HG03354 (cell line): ENCODE measurements around the gene SOWAHD.
"Not testable (repeated sequence)": the region's sequence is repeated elsewhere in the genome, so short reads cannot be mapped to it uniquely, and the experiment has no call there.

Experiments used
- ATAC-seq: cut with Tn5 transposase; IDR thresholded peaks from one replicate; pipeline ENCODE4 v1.9.1; 2021; ENCODE audit warnings: mild to moderate bottlenecking; ENCODE audit not compliant: unreplicated experiment, poor library complexity, severe bottlenecking

Gene SOWAHD

GRCh38 chrX:119756926-119757635 is 1.3 kb upstream of the SOWAHD start:
- ATAC-seq, result no peak

DNA sequence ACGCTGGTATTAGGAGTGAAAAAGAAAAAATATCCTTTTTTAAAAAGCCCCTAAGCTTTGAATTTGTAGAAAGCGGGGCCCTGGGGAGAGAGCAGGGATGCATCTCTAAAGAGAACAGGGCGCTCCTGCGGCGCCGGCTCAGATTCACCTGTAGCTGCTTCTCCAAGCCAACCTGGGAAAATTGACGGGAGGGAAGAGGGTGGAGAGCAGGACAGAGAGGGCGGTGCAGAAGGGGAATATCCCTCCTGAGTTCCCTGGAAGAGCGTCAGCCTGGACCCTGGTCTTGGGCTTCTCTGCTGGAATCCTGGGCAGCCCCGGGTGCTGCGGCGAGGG is 776 bp upstream of the SOWAHD start:
- no peak for ATAC-seq

- no peak for ATAC-seq
These were observed 401 bp downstream of the SOWAHD start for GRCh38 chrX:119758731-119759247.

GRCh38 chrX:119759248-119759766 is 919 bp downstream of the SOWAHD start:
- no peak for ATAC-seq

- no peak for ATAC-seq
These were observed 1.9 kb downstream of the SOWAHD start for GRCh38 chrX:119760026-119760877.

DNA sequence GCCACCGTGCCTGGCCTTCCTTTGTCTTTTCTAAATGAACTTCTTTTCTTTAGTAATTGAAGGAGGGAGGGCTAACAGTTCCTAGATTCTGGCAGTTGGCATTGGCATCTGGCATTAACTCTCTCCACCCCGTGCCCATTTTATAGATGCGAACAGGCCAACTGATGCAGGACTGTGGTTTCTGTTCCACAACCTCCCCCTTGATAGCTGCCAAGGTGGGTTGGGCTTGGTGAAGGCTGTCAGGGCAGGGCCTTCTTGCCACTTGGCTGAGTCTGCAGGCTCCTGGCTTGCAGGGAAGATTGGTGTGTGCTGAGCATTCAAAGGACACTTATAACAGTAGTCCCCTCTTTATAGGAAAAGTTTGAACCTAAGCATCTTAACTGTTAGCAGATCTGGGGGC is 4.3 kb downstream of the SOWAHD start:
- ATAC-seq, result no peak

DNA sequence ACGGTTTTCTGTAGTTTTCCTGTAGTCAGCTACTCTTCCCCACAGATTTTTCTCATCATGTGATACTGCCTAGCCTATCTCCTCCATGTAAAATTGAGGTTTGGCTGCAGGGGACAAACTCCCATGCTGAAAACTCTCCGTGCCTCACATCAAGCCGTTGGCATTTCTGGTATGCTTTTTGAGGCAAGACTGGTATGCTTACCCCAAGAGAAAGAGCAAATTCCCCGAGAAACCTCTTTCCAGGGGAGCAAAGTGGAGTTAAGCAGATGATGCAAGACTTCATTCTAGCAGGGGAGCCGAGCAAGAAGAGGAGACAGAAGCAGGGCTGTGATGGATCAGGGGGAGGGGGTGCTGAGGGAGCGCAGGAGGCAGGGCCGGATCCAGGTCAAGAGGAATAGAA is 4.8 kb downstream of the SOWAHD start:
- no peak for ATAC-seq

GRCh38 chrX:119763836-119764387 is 5.5 kb downstream of the SOWAHD start:
- no peak for ATAC-seq

DNA sequence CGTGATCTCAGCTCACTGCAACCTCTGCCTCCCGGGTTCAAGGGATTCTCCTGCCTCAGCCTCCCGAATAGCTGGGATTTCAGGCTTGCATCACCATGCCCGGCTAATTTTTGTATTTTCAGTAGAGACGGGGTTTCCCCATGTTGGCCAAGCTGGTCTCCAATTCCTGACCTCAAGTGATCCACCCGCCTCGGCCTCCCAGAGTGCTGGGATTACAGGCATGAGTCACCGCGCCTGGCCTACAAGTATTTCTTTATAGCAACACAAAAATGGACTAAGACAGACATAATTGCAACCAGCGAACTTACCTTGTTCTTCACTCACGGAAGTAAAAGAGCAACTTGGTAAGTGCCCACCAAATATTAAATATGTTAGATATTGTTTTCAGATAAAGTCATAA is 10.0 kb downstream of the SOWAHD start:
- ATAC-seq, result not testable (repeated sequence)

DNA sequence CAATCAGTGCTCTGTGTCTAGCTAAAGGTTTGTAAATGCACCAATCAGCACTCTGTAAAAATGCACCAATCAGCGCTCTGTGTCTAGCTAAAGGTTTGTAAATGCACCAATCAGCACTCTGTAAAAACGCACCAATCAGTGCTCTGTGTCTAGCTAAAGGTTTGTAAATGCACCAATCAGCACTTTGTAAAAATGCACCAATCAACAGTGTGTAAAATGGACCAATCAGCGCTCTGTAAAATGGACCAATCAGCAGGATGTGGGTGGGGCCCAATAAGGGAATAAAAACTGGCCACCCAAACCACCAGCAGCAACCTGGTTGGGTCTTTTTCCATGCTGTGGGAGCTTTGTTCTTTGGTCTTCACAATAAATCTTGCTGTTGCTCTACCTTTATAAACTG is 11.0 kb downstream of the SOWAHD start:
- ATAC-seq, result not testable (repeated sequence)

DNA sequence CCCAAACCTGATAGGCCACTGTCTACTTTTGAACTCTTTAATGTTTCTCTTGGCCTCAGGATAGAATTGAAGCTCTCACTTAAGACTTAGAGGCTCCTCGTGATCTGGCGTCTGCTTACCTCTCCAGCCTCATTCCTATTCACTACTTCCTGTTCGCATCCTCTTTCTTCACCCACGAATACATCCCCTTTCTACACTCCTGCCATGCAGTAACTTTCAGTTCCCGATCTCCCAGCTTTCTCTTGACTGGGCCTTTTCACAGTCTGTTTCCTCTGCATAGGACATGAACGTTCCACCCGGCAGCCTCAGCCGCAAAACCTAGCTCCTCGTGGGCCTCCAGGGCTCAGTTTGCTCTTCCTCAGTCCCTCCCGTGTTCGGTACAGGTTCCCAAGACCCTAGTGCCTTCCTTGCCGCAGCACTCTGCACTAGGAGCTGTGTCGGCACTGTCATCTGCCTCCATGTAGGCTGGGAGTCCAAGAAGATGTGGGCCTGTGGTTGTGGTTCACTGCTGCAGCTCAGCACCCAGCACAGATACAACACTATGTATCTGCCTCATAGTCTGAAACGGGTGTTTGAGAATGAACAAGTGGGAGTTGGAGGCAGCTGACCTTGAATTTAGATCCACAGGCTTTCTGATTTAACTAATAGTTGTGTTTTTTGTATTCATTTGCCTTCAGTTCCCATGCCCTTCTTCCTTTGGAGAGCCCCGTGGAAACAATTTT is 17.3 kb downstream of the SOWAHD start:
- no peak for ATAC-seq

DNA sequence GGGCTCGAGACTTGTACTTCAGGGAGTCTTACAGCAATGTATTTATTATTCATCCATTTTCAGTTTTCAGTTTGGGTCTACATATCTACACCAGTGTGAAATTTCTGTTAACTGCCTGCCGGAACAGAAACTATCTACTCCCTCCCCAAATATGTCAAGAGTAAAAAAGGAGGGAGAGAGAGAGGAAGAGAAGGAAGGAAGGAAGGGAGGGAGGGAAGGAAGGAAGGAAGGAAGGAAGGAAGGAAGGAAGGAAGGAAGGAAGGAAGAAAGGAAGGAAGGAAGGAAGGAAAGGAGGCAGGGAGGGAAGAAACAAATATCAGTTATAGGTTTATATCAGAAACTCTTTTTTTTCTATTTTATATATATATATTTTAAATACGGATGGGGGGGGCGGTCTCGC is 20.4 kb downstream of the SOWAHD start:
- ATAC-seq, result no peak

GRCh38 chrX:119783026-119783425 is 24.6 kb downstream of the SOWAHD start:
- no peak for ATAC-seq

- peak; percentile 74 for ATAC-seq
These were observed 26.5 kb downstream of the SOWAHD start for GRCh38 chrX:119784747-119785446.

- peak; percentile 36 for ATAC-seq
These were observed 32.6 kb downstream of the SOWAHD start for GRCh38 chrX:119790977-119791436.

DNA sequence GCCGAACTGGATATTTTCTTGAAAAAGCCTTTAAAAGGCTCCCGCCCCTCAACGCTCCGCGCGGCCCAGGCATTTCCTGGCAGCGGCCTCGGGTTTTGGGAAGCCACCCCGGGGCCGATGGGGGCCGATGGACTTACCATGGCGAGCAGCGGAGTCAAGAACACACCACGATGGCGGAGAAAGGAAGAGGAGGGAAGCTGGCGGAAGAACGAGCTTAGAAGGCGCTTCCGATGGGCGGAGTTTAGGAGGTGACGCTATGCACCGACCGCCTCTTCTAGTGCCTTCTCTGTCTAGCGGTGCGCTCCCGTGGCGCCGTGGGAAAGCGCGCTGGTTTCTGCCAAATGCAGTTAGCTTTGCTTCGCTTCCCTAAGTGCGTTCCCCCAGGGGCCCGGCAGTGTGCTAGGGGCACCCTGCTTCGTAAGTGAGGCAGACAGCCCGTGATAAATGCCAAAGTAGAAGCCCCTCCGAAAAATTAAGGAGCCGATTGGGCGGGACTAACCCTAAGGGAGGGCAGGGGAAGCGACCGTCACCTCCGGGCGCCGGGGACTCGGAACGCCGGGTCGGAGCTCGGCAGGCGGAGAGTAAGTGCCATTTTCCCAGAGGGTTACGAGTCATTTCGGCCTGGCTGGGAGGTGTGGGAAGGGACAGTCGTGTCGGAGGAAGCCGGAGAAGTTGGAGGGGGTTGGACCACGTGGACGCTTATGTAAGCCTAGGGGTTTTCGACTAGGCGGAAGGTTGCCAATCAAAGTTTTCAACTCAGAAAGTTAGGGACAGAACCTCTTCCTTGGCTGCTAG is 33.2 kb downstream of the SOWAHD start, which contains the start of gene RPL39:
TSS of gene RPL39 (minus strand) at position 194 of the 795 bp plus-strand sequence. CDS start at position 140, 54 bp downstream.
- ATAC-seq, result peak; percentile 92

- no peak for ATAC-seq
These were observed 43.1 kb downstream of the SOWAHD start for GRCh38 chrX:119801253-119802221.
